Neural progenitor cell (in vitro differentiated cells): ENCODE results near the gene MYPOP. TPM values are rescaled to one million over a fixed set of nuclear protein-coding genes. Genes with fewer than 3 reads are reported as not detected.

Experiments
- DNase-seq: peaks from one replicate; pipeline ENCODE4 v3.0.0-alpha.2; 2016; ENCODE audit warnings: low spot score
- H2AFZ ChIP-seq: fragments of 200-600 bp; sonication (generic); replicated peaks from 2 replicates; pipeline ENCODE4 v1.6.1; 2016; ENCODE audit warnings: antibody characterized with exemption
- H3F3A ChIP-seq: fragments of 200-600 bp; sonication (generic); 2 replicates; pipeline ENCODE4 v1.6.1; 2016; ENCODE audit warnings: antibody characterized with exemption, low read depth
- H3K27ac ChIP-seq: fragments of 200-600 bp; sonication (generic); 2 replicates; pipeline ENCODE4 v1.5.1; 2016; ENCODE audit warnings: mild to moderate bottlenecking
- H3K27me3 ChIP-seq: fragments of 200-600 bp; sonication (generic); 2 replicates; pipeline ENCODE4 v1.6.1; 2016; ENCODE audit warnings: mild to moderate bottlenecking, moderate library complexity
- H3K36me3 ChIP-seq: fragments of 200-600 bp; sonication (generic); 2 replicates; pipeline ENCODE4 v1.5.1; 2016
- H3K4me1 ChIP-seq: fragments of 200-600 bp; sonication (generic); 2 replicates; pipeline ENCODE4 v1.6.1; 2016; ENCODE audit warnings: mixed run types
- H3K4me2 ChIP-seq: fragments of 200-600 bp; sonication (generic); 2 replicates; pipeline ENCODE4 v1.6.1; 2016
- H3K4me3 ChIP-seq: fragments of 200-600 bp; sonication (generic); 2 replicates; pipeline ENCODE4 v1.5.1; 2016
- H3K79me2 ChIP-seq: fragments of 200-600 bp; sonication (generic); 2 replicates; pipeline ENCODE4 v1.6.1; 2016; ENCODE audit warnings: low read depth
- H3K9ac ChIP-seq: fragments of 200-600 bp; sonication (generic); 2 replicates; pipeline ENCODE4 v1.6.1; 2016
- H3K9me3 ChIP-seq: fragments of 200-600 bp; sonication (generic); 2 replicates; pipeline ENCODE4 v1.5.1; 2016; ENCODE audit warnings: low read depth
- H4K20me1 ChIP-seq: fragments of 200-600 bp; sonication (generic); 2 replicates; pipeline ENCODE4 v1.6.1; 2016; ENCODE audit warnings: low read depth
- H3K27ac Mint-ChIP-seq: 3 replicates; pipeline ENCODE4 v1.8.0; 2021; ENCODE audit warnings: mixed read lengths
- H3K27me3 Mint-ChIP-seq: 2 replicates; pipeline ENCODE4 v1.8.0; 2022; ENCODE audit warnings: low read depth, mild to moderate bottlenecking, inconsistent platforms, moderate library complexity, mixed read lengths; ENCODE audit not compliant: insufficient read depth
- H3K36me3 Mint-ChIP-seq: 3 replicates; pipeline ENCODE4 v1.8.0; 2021; ENCODE audit warnings: mixed read lengths
- H3K4me1 Mint-ChIP-seq: 3 replicates; pipeline ENCODE4 v1.8.0; 2021; ENCODE audit warnings: mixed read lengths
- H3K4me3 Mint-ChIP-seq: 3 replicates; pipeline ENCODE4 v1.8.0; 2021; ENCODE audit warnings: mild to moderate bottlenecking, moderate library complexity, mixed read lengths
- H3K9me3 Mint-ChIP-seq: 3 replicates; pipeline ENCODE4 v1.8.0; 2020; ENCODE audit warnings: mixed read lengths
- CTCF ChIP-seq: fragments of 200-600 bp; sonication (generic); IDR thresholded peaks from 2 replicates; pipeline ENCODE4 v1.5.1; 2017; ENCODE audit warnings: antibody characterized with exemption, mild to moderate bottlenecking
- EZH2 ChIP-seq: fragments of 200-600 bp; sonication (generic); IDR thresholded peaks from 2 replicates; pipeline ENCODE4 v1.6.1; 2017; ENCODE audit warnings: antibody characterized with exemption, mild to moderate bottlenecking, moderate library complexity
- EZH2phosphoT487 ChIP-seq: fragments of 200-600 bp; sonication (generic); IDR thresholded peaks from 2 replicates; pipeline ENCODE4 v1.6.1; 2017; ENCODE audit warnings: antibody characterized with exemption
- total RNA-seq: library from RNA; depleted of rRNA; stranded (reverse); fragments of >200 nt; gene quantifications from 2 replicates; pipeline ENCODE4 v1.2.3, GENCODE V29; 2015; ENCODE audit warnings: low replicate concordance

The MYPOP gene
- total RNA-seq, 1 donor from 2014 or later, result 0.07 TPM

GRCh38 chr19:45879055-45879454 lies 23.4 kb downstream of the MYPOP start:
- TF ChIP-seq CTCF (no peak), EZH2phosphoT487 (no peak), EZH2 (no peak)
- H3K9me3 ChIP-seq, result no peaks in the 10 kb centered on the region
- H3K27me3 Mint-ChIP-seq, result peaks cover 19% of the 10 kb centered on the region
- no peaks in the 10 kb centered on the region for H3K9me3 Mint-ChIP-seq
- H3K27ac Mint-ChIP-seq, result peak overlapping the region; percentile 70
- peaks cover 5% of the 10 kb centered on the region for H3K79me2 ChIP-seq
- H3K4me1 ChIP-seq, result peaks cover 27% of the 10 kb centered on the region
- peaks cover 49% of the 10 kb centered on the region for H3K4me1 Mint-ChIP-seq
- peaks cover 4% of the 10 kb centered on the region for H3K36me3 Mint-ChIP-seq
- H3K27ac ChIP-seq, result no peak overlapping the region
- DNase-seq, result no peak
- H3K4me2 ChIP-seq, result no peak overlapping the region
- H2AFZ ChIP-seq, result no peak overlapping the region
- H3K4me3 ChIP-seq, result no peak overlapping the region
- peaks cover 19% of the 10 kb centered on the region for H3F3A ChIP-seq
- H4K20me1 ChIP-seq, result peaks cover 11% of the 10 kb centered on the region
- H3K9ac ChIP-seq, result no peak overlapping the region
- no peaks in the 10 kb centered on the region for H3K27me3 ChIP-seq
- H3K36me3 ChIP-seq, result no peaks in the 10 kb centered on the region
- H3K4me3 Mint-ChIP-seq, result peak overlapping the region; percentile 64

- Histone ChIP-seq H3F3A (peaks cover 18% of the 10 kb centered on the region), H3K36me3 (no peaks in the 10 kb centered on the region), H2AFZ (no peak overlapping the region), H3K4me3 (no peak overlapping the region), H3K27me3 (no peaks in the 10 kb centered on the region), H3K9me3 (no peaks in the 10 kb centered on the region), H3K79me2 (no peaks in the 10 kb centered on the region), H3K27ac (no peak overlapping the region), H3K4me2 (no peak overlapping the region), H4K20me1 (peaks cover 4% of the 10 kb centered on the region), H3K9ac (no peak overlapping the region), H3K4me1 (peaks cover 26% of the 10 kb centered on the region)
- H3K36me3 Mint-ChIP-seq, result peaks cover 2% of the 10 kb centered on the region
- H3K4me3 Mint-ChIP-seq, result no peak overlapping the region
- H3K4me1 Mint-ChIP-seq, result peaks cover 46% of the 10 kb centered on the region
- peaks cover 17% of the 10 kb centered on the region for H3K27me3 Mint-ChIP-seq
- peak overlapping the region; percentile 3 for H3K27ac Mint-ChIP-seq
- TF ChIP-seq EZH2phosphoT487, result no peak
- TF ChIP-seq CTCF, result no peak
- no peak for TF ChIP-seq EZH2
- DNase-seq, result no peak
- H3K9me3 Mint-ChIP-seq, result no peaks in the 10 kb centered on the region
Measured at GRCh38 chr19:45878043-45878794, 24.2 kb downstream of the MYPOP start.

GRCh38 chr19:45876411-45877197 lies 25.8 kb downstream of the MYPOP start:
- Mint-ChIP-seq H3K36me3 (no peaks in the 10 kb centered on the region), H3K27ac (peak overlapping the region; percentile 4), H3K4me1 (peaks cover 42% of the 10 kb centered on the region), H3K27me3 (peaks cover 18% of the 10 kb centered on the region), H3K4me3 (peak overlapping the region; percentile 16), H3K9me3 (peaks cover 2% of the 10 kb centered on the region)
- Histone ChIP-seq H3K79me2 (no peaks in the 10 kb centered on the region), H3K27me3 (no peaks in the 10 kb centered on the region), H3K27ac (no peak overlapping the region), H3K36me3 (no peaks in the 10 kb centered on the region), H2AFZ (peak overlapping the region; percentile 64), H3F3A (peaks cover 6% of the 10 kb centered on the region), H4K20me1 (no peaks in the 10 kb centered on the region), H3K9me3 (no peaks in the 10 kb centered on the region), H3K9ac (peak overlapping the region; percentile 34), H3K4me1 (peaks cover 12% of the 10 kb centered on the region), H3K4me2 (peak overlapping the region; percentile 81), H3K4me3 (peak overlapping the region; percentile 34)
- TF ChIP-seq EZH2phosphoT487 (no peak), CTCF (no peak), EZH2 (no peak)
- DNase-seq, result peak; percentile 61
